WTC11 (cell line): ENCODE data around the gene EXOC4.
"Not testable (repeated sequence)": the region's sequence is repeated elsewhere in the genome, so short reads cannot be mapped to it uniquely, and the experiment has no call there.

Experiments used
- CTCF ChIP-seq: fragments of 200-600 bp; IDR thresholded peaks from 2 replicates; pipeline ENCODE4 v1.8.0; 2022; ENCODE audit warnings: antibody characterized with exemption
- E2F1 ChIP-seq: sonication (generic); formaldehyde crosslinking; IDR thresholded peaks from 2 replicates; pipeline ENCODE4 v1.8.0; 2022; ENCODE audit warnings: mild to moderate bottlenecking, missing genetic modification reagents
- E2F4 ChIP-seq: sonication (generic); formaldehyde crosslinking; IDR thresholded peaks from 2 replicates; pipeline ENCODE4 v1.8.1; 2022; ENCODE audit warnings: low read depth, mild to moderate bottlenecking, moderate library complexity, missing genetic modification reagents, borderline replicate concordance
- GTF2I ChIP-seq: fragments of 250-450 bp; sonication (Bioruptor Pico); conservative IDR thresholded peaks from 2 replicates; pipeline ENCODE4 v1.4.0; 2021; ENCODE audit warnings: mild to moderate bottlenecking
- IRF2 ChIP-seq: sonication (generic); formaldehyde crosslinking; IDR thresholded peaks from 2 replicates; pipeline ENCODE4 v1.8.0; 2022; ENCODE audit warnings: low read depth, missing genetic modification reagents, borderline replicate concordance
- KAT7 ChIP-seq: sonication (generic); formaldehyde crosslinking; IDR thresholded peaks from 2 replicates; pipeline ENCODE4 v1.8.1; 2023; ENCODE audit warnings: missing genetic modification reagents, mild to moderate bottlenecking, borderline replicate concordance
- MAX ChIP-seq: sonication (generic); formaldehyde crosslinking; IDR thresholded peaks from 2 replicates; pipeline ENCODE4 v1.8.0; 2022; ENCODE audit warnings: mild to moderate bottlenecking, missing genetic modification reagents
- NR1H2 ChIP-seq: sonication (generic); formaldehyde crosslinking; IDR thresholded peaks from 2 replicates; pipeline ENCODE4 v1.9.0; 2021; ENCODE audit warnings: mild to moderate bottlenecking, moderate library complexity, missing genetic modification reagents
- NR2C2 ChIP-seq: sonication (generic); formaldehyde crosslinking; IDR thresholded peaks from 2 replicates; pipeline ENCODE4 v1.8.0; 2022; ENCODE audit warnings: mild to moderate bottlenecking, missing genetic modification reagents
- TCF7 ChIP-seq: sonication (generic); formaldehyde crosslinking; IDR thresholded peaks from 2 replicates; pipeline ENCODE4 v1.8.0; 2022; ENCODE audit warnings: mild to moderate bottlenecking, low read depth, missing genetic modification reagents, moderate library complexity
- TP53 ChIP-seq: sonication (generic); formaldehyde crosslinking; IDR thresholded peaks from 2 replicates; pipeline ENCODE4 v1.8.1; 2023; ENCODE audit warnings: mild to moderate bottlenecking, missing genetic modification reagents
- ZMAT4 ChIP-seq: fragments of 250-450 bp; sonication (Bioruptor Pico); IDR thresholded peaks from 2 replicates; pipeline ENCODE4 v1.9.0; 2021; ENCODE audit warnings: mild to moderate bottlenecking

GRCh38 chr7:134077560-134077959 lies 824.7 kb downstream of the EXOC4 start:
- TF ChIP-seq CTCF; KAT7 (CRISPR knock-in tag); NR1H2 (CRISPR knock-in tag); TCF7 (CRISPR knock-in tag); GTF2I; E2F4 (CRISPR knock-in tag); NR2C2 (CRISPR knock-in tag); MAX; ZMAT4 (CRISPR knock-in tag); IRF2; E2F1 (CRISPR knock-in tag); TP53 (CRISPR knock-in tag): not testable (repeated sequence)
